Esophagus (tissue), 2 donors: Measurements from ENCODE around the gene MDP1. TPM values are rescaled to one million over a fixed set of nuclear protein-coding genes. Genes with fewer than 3 reads are reported as not detected.

Source experiments
- H3K27ac ChIP-seq, 2 donors: one replicate each; pipeline ENCODE4 v1.5.1; 2013; ENCODE audit warnings: low read depth in 2 of 2, mild to moderate bottlenecking in 2 of 2, inconsistent platforms in 1 of 2, low read length in 1 of 2, moderate library complexity in 1 of 2
- H3K27me3 ChIP-seq, 2 donors: one replicate each; pipeline ENCODE4 v1.6.1; 2013; ENCODE audit warnings: low read length in 2 of 2, control low read depth in 1 of 2, mild to moderate bottlenecking in 1 of 2; ENCODE audit not compliant: insufficient read depth in 2 of 2, control insufficient read depth in 1 of 2
- H3K36me3 ChIP-seq, 2 donors: one replicate each; pipeline ENCODE4 v1.6.1; 2013; ENCODE audit warnings: low read length in 1 of 2; ENCODE audit not compliant: control insufficient read depth in 2 of 2, insufficient read depth in 2 of 2
- H3K4me1 ChIP-seq, 2 donors: one replicate each; pipeline ENCODE4 v1.6.1; 2013; ENCODE audit warnings: low read length in 1 of 2; ENCODE audit not compliant: control insufficient read depth in 2 of 2, insufficient read depth in 2 of 2
- H3K4me3 ChIP-seq, 2 donors: one replicate each; pipeline ENCODE4 v1.5.1; 2013; ENCODE audit warnings: low read length in 2 of 2, mild to moderate bottlenecking in 2 of 2, low read depth in 1 of 2, moderate library complexity in 1 of 2
- H3K9me3 ChIP-seq, 2 donors: one replicate each; pipeline ENCODE4 v1.6.1; 2013; ENCODE audit warnings: mild to moderate bottlenecking in 2 of 2, low read depth in 1 of 2, low read length in 1 of 2, moderate library complexity in 1 of 2; ENCODE audit not compliant: control insufficient read depth in 2 of 2, insufficient read depth in 1 of 2
- WGBS, 2 donors: extraction: QIAGEN DNeasy Blood & Tissue Kit; methylation state at CpG; one replicate each; pipeline ENCODE4 v1.1.7; 2013; 5-methylcytosine and 5-hydroxymethylcytosine counted together
- polyA plus RNA-seq, 2 donors: library from polyadenylated mRNA; stranded (reverse); fragments of 200-250 nt; gene quantifications; one replicate each; pipeline ENCODE4 v1.2.3, GENCODE V29; 2013
- donor health status: healthy with polysubstance abuse.
- donor health status: Bipolar disorder and iron deficiency.

Gene MDP1
- polyA plus RNA-seq, 2 donors, result 12.1 to 12.8 TPM

- Histone ChIP-seq H3K36me3 (peaks cover 19 to 68% of the 10 kb centered on the region in 2 donors), H3K9me3 (no peaks in the 10 kb centered on the region), H3K27me3 (no peaks in the 10 kb centered on the region), H3K4me1 (peaks cover 3 to 10% of the 10 kb centered on the region in 2 donors), H3K4me3 (no peak overlapping the region), H3K27ac (no peak overlapping the region)
- WGBS, 2 donors, result 91 to 97% methylated on average over 7 of the region's 7 CpGs
These were observed 30.8 kb downstream of the MDP1 start for GRCh38 chr14:24185026-24185425.

- 88 to 92% methylated on average over 19 of the region's 19 CpGs for WGBS, 2 donors
- no peaks in the 10 kb centered on the region for H3K9me3 ChIP-seq
- no peak overlapping the region for H3K4me3 ChIP-seq
- peaks cover 19 to 69% of the 10 kb centered on the region in 2 donors for H3K36me3 ChIP-seq
- H3K27me3 ChIP-seq, result no peaks in the 10 kb centered on the region
- no peak overlapping the region for H3K27ac ChIP-seq
- H3K4me1 ChIP-seq, result peaks cover 3 to 10% of the 10 kb centered on the region in 2 donors
These were observed 31.5 kb downstream of the MDP1 start for GRCh38 chr14:24184104-24184970.

- H3K27ac ChIP-seq, result no peak overlapping the region
- 92 to 94% methylated on average over 15 of the region's 15 CpGs for WGBS, 2 donors
- peaks cover 19 to 80% of the 10 kb centered on the region in 2 donors for H3K36me3 ChIP-seq
These were observed 32.8 kb downstream of the MDP1 start for GRCh38 chr14:24183014-24183481.

GRCh38 chr14:24182110-24182882 lies 33.6 kb downstream of the MDP1 start:
- Histone ChIP-seq H3K4me3 (no peak overlapping the region), H3K27ac (no peak overlapping the region), H3K9me3 (no peaks in the 10 kb centered on the region), H3K4me1 (peaks cover 0 to 3% of the 10 kb centered on the region in 2 donors), H3K27me3 (no peaks in the 10 kb centered on the region), H3K36me3 (peaks cover 22 to 83% of the 10 kb centered on the region in 2 donors)
- 84 to 87% methylated on average over 14 of the region's 14 CpGs for WGBS, 2 donors

More at GRCh38 chr14:24183014-24183481, 32.8 kb downstream of the MDP1 start:
- no peaks in the 10 kb centered on the region for H3K9me3 ChIP-seq
- no peaks in the 10 kb centered on the region for H3K27me3 ChIP-seq
- peaks cover 0 to 10% of the 10 kb centered on the region in 2 donors for H3K4me1 ChIP-seq
- H3K4me3 ChIP-seq, result no peak overlapping the region

- Histone ChIP-seq H3K9me3 (no peaks in the 10 kb centered on the region), H3K27me3 (no peaks in the 10 kb centered on the region), H3K4me1 (no peaks in the 10 kb centered on the region), H3K27ac (no peak overlapping the region), H3K4me3 (no peak overlapping the region), H3K36me3 (peaks cover 21 to 80% of the 10 kb centered on the region in 2 donors)
- 80 to 85% methylated on average over 19 of the region's 19 CpGs for WGBS, 2 donors
These were observed 34.3 kb downstream of the MDP1 start for GRCh38 chr14:24181371-24182077.

- Histone ChIP-seq H3K4me1 (no peaks in the 10 kb centered on the region), H3K27me3 (no peaks in the 10 kb centered on the region), H3K36me3 (peaks cover 14 to 69% of the 10 kb centered on the region in 2 donors), H3K4me3 (no peak overlapping the region), H3K9me3 (no peaks in the 10 kb centered on the region), H3K27ac (peak overlapping the region; percentile 27 to 43)
- WGBS, 2 donors, result 64 to 65% methylated on average over 18 of the region's 18 CpGs
These were observed 35.7 kb downstream of the MDP1 start for GRCh38 chr14:24179961-24180796.

GRCh38 chr14:24179294-24179960 lies 36.4 kb downstream of the MDP1 start:
- Histone ChIP-seq H3K4me3 (no peak overlapping the region), H3K4me1 (no peaks in the 10 kb centered on the region), H3K9me3 (no peaks in the 10 kb centered on the region), H3K27me3 (no peaks in the 10 kb centered on the region), H3K27ac (peak overlapping the region in 1 of 2 donors; percentile 27), H3K36me3 (peaks cover 9 to 61% of the 10 kb centered on the region in 2 donors)
- WGBS, 2 donors, result 84 to 86% methylated on average over 12 to 14 of the region's 14 CpGs

- H3K4me3 ChIP-seq, result no peak overlapping the region
- 90 to 95% methylated on average over 12 of the region's 12 CpGs for WGBS, 2 donors
- H3K27me3 ChIP-seq, result no peaks in the 10 kb centered on the region
- no peak overlapping the region for H3K27ac ChIP-seq
- no peaks in the 10 kb centered on the region for H3K9me3 ChIP-seq
- H3K4me1 ChIP-seq, result no peaks in the 10 kb centered on the region
- H3K36me3 ChIP-seq, result peaks cover 9 to 55% of the 10 kb centered on the region in 2 donors
These were observed 37.3 kb downstream of the MDP1 start for GRCh38 chr14:24178399-24179178.
